ENCODE data around the gene LPP.

LPP gene

DNA sequence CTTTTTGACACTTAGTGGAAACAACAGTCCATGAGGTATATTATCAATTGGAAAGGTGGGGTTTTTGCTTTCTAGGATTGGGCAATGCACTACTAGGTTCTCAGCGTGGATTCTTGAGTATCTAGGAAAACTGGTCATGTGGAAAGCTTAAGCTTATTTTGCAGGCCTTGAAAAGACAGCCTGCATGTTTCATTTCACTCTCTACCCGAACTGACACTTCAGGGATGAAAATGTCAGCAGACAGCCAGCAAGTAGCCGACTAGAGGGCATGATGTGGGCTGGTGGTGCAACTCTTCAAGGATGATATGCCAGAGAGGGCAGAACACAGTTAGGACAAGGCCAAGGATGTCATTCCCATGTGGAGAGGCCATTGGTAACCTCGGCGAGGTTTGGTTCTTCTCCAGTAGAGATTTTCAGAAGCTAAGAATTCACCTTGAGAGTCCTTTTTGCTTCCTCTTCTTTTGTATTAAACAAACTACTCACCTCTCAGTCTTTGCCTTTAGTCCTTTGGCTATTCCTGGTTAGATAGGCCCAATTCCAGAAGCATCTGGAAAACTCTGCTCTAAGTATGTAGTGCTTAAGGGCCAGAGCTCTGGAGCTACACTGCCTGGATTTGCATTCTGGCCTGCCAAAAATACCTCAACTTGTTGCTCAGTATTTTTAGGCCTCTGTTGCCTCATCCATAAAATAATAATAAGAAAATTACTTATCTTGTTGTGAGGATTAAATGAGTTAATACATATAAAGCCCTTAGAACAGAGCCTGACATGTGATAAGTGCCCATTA lies 17.9 kb downstream of the LPP start:
- DNase-seq: no peak

GRCh38 chr3:188174317-188175044 lies 20.5 kb downstream of the LPP start:
- no peak for DNase-seq

- no peak for DNase-seq
Measured at GRCh38 chr3:188176476-188176875, 22.5 kb downstream of the LPP start.

DNA sequence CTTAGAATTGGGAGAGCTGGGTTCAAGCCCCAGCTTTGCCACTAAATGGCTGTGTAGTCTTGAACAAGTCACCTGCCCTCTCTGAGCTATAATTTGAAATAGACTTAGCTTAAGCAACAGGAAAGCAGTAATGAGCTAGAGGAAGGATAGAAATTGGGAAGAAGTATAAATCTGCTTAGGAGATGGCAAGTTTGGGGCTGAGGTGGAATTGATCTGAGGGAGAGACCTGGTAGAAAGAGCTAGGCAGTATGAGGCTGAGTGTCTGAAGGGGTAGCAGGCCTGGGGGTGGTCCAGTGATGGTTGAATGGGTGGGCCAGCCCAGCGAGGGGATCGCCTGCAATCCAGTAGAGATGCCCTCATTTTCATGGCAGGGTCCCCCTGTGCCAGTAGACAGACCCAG lies 22.9 kb downstream of the LPP start:
- no peak for DNase-seq

DNA sequence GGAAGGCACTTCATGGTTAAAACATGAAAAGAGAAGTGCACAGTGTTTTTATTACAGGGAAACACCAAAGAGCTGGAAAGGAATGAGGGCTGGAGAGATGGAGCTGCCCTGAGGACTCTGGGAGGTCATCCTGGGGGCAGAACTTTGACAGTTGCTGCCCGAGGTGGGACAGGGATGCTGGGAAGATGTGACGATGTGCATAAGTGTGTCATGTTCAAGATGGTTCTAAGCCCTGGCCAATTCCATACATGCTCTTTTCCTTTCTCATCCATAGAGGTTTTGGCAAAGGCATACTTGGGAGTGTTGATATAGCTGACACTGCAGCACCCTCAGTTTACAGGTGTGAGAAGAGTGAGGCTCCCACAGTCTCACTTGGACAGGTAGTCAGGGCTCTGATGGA lies 23.8 kb downstream of the LPP start:
- DNase-seq: no peak

- DNase-seq: no peak
Measured at GRCh38 chr3:188178293-188178936, 24.5 kb downstream of the LPP start.

- no peak for DNase-seq
Measured at GRCh38 chr3:188179006-188179966, 25.3 kb downstream of the LPP start.

- no peak for DNase-seq
Measured at GRCh38 chr3:188180114-188180513, 26.2 kb downstream of the LPP start.

DNA sequence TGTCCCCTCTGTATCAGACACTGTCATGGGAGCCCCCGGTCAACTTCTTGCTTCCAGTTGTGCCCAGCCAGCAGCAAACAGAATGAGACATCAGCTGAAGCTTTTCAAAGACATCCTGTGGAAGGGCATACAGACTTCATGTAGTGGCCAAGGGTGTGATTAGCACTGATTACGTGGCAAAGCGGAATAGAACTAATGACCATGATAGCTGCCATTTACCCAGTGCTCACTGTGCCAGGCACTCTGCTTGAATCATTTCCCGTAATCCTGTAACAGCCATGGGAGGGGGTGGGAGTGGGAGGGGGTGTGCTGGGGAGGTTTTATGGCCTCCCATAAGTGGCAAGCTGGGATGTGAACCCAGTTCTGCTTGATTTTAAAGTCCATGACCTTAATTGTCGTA lies 29.5 kb downstream of the LPP start:
- no peak for DNase-seq

DNA sequence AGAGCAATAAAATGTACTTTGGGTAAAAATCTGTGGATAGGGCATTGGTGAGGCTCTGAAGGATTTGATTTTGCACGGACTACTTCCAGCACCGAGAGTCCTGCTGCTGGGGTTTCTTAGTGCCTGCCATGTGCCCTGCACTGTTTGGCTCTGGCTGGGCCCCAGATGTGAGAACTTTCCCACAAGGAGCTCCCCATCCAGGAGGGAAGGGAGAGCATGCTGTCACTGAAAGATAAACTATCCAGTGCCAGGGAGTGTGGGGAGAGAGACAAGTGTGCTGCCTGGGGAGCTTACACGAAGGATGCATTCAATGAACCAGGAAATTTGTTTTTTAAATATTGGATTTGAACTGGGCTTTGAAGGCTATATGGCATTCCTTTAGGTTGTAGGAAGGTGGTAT lies 30.2 kb downstream of the LPP start:
- no peak for DNase-seq

DNA sequence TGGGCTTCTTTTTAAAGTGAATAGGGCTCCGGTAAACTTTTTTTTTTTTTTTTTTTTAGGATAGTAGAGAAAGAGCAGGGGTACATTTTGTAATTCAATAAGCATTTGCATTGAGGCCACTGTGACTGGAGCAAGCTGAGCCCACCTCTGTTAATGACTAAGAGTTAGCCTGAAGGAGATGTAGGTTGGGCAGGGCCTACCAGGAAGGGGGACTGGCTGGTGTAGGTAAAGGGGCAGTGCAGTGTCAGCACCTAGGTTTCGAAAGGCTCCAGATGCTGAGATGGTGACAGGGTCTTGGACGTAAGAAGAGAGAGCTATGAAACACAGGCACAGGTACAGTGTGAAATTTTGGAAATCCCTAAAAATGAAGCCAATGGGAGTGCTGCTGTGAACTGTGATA lies 30.7 kb downstream of the LPP start:
- no peak for DNase-seq

DNA sequence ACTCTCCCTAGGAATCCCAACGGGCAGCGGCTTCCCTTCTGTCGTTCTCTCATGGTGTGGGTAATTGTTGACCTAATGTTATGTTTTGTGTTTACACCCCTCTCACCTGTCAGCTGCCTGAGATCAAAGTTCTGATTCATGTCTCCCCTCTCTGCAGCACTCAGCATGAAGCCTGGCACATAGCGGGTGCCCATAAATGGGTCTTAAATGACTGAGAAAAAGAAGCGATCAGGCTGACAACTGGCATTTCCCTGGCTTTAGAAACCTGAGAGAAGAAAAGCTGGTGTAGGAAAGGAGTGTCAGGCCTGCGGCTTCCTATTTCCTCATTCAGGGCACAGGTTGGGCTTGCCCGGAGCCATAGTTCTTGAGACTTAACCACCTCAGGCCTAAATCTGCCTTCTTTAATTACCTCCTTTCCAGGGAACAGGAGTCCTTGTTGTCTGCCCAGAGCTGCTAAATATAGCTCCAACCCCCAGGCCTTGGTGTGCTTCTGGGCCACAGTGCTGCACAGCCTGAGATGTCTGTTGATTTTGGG lies 31.8 kb downstream of the LPP start:
- no peak for DNase-seq

- DNase-seq: no peak
Measured at GRCh38 chr3:188187053-188187452, 33.1 kb downstream of the LPP start.

DNA sequence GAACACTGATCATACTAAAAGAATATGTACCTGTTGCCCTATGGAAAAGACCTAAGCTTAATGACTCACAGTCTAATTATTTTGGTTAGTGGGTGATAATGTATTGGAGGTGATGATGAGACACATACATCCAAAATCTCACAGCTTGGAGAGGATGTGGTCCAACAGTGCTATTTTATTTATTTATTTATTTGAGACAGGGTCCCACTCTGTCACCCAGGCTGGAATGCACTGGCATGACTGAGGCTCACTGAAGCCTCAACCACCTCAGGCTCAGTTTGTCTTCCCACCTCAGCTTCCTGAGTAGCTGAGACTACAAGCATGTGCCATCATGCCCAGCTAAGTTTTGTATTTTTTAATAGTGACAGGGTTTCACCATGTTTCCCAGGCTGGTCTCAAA lies 35.0 kb downstream of the LPP start:
- DNase-seq: no peak

GRCh38 chr3:188191460-188191859 lies 37.5 kb downstream of the LPP start:
- no peak for DNase-seq

DNA sequence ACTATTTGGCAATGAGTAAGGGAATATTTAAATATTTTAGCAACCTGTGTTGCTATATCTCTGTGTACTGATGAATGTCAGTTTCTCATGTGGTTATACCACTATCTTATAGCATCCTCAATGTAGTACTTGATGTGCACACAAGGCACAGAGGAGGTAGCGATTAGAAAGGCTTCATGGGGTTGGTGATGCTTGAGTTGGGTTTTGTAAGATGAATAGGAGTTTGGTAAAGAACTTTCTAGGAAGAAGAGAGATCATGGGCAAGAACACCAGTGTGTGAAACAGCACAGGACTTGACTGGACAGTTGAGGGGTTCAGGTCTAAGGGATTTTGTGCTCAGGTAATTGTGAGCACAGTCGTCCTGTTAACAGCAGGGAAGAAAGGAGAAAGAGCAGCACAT lies 38.1 kb downstream of the LPP start:
- DNase-seq: no peak

- no peak for DNase-seq
Measured at GRCh38 chr3:188194332-188194731, 40.4 kb downstream of the LPP start.

GRCh38 chr3:188196232-188196990 lies 42.5 kb downstream of the LPP start:
- no peak for DNase-seq

DNA sequence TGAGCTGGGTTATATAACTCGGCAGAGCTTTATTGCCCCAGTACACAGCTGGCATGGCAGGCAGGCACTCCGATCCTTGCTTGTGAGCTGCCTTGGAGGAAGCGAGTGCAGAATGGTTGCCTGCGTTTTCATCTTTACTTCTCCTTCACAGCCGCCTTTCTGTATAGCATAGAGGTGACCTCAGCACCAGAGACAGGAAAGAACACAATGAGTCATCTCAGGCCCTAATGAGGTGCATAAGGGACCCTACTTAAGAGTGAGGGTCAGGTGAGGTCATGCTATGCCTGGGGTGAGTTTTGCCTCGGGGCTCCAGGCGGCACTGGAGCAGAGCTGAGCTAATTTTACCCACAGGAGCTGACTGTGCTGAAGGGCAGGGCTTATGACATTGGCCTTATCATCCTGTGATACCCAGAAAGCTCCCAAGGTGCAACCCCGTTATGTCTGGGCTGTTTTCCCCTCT lies 43.5 kb downstream of the LPP start:
- no peak for DNase-seq

- DNase-seq: no peak
Measured at GRCh38 chr3:188198001-188198400, 44.0 kb downstream of the LPP start.

GRCh38 chr3:188198760-188199327 lies 44.9 kb downstream of the LPP start:
- DNase-seq: no peak
